ENCODE measurements around the gene CCDC27. TPM values are rescaled to one million over a fixed set of nuclear protein-coding genes. Genes with fewer than 3 reads are reported as not detected.

The CCDC27 gene
- total and polyA plus RNA-seq, 3 experiments from 2014 or later, result not detected

DNA sequence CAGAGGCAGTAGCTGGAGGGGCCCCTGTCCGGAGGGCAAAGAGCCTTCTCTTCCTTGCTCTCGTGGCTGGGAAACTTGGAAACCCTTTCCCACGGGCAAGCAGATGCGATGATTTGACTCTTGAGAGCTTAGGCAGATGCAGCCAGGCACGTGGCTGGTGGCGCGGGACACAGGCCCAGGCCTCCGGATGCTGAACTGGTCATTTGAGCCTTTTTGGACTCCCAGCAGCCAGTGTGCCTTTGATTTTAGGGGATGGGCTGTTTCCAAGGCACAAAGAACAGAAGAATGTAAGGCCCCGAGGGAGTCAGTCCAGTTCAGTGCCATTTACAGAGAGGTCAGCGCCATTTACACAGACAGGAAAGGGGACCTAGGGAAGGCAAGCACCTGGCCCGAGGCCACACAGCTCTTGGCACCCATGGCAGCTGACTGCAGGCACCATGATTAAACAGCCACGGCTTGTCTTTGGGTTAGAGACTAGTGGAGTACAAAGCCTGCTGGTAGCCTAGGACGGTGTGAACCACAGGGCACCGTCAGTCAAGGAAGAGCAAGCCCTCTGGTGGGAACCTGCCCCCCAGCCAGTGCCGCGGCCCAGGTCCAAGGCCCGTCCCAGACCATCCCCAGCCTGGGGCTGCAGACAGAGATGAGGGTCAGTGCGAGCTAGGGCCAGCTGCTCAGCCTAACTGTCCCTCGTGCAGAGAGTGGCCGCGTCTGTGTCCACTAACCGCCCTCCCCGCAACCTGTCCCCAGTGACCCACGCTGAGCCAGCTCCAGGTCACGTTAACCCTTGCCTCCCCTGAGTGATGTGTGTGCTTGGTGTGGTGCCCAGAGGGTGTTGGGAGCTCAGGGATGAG, 20.4 kb upstream of the CCDC27 start:
- ChIA-PET CTCF (no interaction called here), POLR2A (no interaction called here)
- Mint-ChIP-seq H3K4me1 (no peaks in the 10 kb centered on the region), H3K9me3 (no peaks in the 10 kb centered on the region), H3K27ac (no peak overlapping the region), H3K36me3 (peaks cover 0 to 7% (median 1%) of the 10 kb centered on the region in 3 donors), H3K27me3 (peaks cover 1 to 5% of the 10 kb centered on the region in 2 donors), H3K4me3 (no peak overlapping the region)
- H3K4me3 ChIP-seq (ENCODE audit: low read length), result no peak overlapping the region
- H3K9me3 ChIP-seq (ENCODE audit: low read length), result no peaks in the 10 kb centered on the region
- no peak for DNase-seq
- no peaks in the 10 kb centered on the region for H3K36me3 ChIP-seq (ENCODE audit: insufficient read depth, low read length)
- no peaks in the 10 kb centered on the region for H3K27me3 ChIP-seq (ENCODE audit: insufficient read depth, low read length, poor library complexity, severe bottlenecking)
- no peaks in the 10 kb centered on the region for H3K4me1 ChIP-seq (ENCODE audit: insufficient read depth, low read length)
- H3K27ac ChIP-seq (ENCODE audit: low read depth, low read length), result no peak overlapping the region

DNA sequence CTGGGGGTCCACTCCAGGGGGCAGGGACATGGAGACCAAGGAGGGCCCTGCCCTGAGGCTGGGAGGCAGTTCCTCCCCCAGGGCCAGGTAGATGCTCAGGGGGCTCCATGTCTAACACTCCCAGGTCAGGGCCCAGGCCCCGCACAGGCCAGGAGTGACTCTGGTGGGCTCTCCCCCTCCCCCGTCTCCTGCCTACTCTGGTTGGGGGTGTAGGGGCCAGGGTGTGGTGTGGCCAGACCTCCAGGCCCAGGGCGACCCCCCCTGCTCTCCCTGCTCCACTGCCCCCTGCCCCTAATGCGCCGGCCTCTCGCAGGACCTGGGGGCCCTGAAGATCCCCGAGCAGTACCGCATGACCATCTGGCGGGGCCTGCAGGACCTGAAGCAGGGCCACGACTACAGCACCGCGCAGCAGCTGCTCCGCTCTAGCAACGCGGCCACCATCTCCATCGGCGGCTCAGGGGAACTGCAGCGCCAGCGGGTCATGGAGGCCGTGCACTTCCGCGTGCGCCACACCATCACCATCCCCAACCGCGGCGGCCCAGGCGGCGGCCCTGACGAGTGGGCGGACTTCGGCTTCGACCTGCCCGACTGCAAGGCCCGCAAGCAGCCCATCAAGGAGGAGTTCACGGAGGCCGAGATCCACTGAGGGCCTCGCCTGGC, 19.7 kb upstream of the CCDC27 start:
- no peaks in the 10 kb centered on the region for H3K27me3 ChIP-seq (ENCODE audit: insufficient read depth, low read length, poor library complexity, severe bottlenecking)
- H3K36me3 ChIP-seq (ENCODE audit: insufficient read depth, low read length), result no peaks in the 10 kb centered on the region
- H3K4me3 ChIP-seq (ENCODE audit: low read length), result no peak overlapping the region
- Mint-ChIP-seq H3K4me1 (no peaks in the 10 kb centered on the region), H3K36me3 (peaks cover 0 to 13% (median 4%) of the 10 kb centered on the region in 3 donors), H3K4me3 (no peak overlapping the region), H3K9me3 (no peaks in the 10 kb centered on the region), H3K27ac (no peak overlapping the region), H3K27me3 (peaks cover 0 to 5% of the 10 kb centered on the region in 2 donors)
- ChIA-PET POLR2A (no interaction called here), CTCF (no interaction called here)
- H3K4me1 ChIP-seq (ENCODE audit: insufficient read depth, low read length), result no peaks in the 10 kb centered on the region
- H3K9me3 ChIP-seq (ENCODE audit: low read length), result no peaks in the 10 kb centered on the region
- no peak overlapping the region for H3K27ac ChIP-seq (ENCODE audit: low read depth, low read length)
- DNase-seq, result no peak

DNA sequence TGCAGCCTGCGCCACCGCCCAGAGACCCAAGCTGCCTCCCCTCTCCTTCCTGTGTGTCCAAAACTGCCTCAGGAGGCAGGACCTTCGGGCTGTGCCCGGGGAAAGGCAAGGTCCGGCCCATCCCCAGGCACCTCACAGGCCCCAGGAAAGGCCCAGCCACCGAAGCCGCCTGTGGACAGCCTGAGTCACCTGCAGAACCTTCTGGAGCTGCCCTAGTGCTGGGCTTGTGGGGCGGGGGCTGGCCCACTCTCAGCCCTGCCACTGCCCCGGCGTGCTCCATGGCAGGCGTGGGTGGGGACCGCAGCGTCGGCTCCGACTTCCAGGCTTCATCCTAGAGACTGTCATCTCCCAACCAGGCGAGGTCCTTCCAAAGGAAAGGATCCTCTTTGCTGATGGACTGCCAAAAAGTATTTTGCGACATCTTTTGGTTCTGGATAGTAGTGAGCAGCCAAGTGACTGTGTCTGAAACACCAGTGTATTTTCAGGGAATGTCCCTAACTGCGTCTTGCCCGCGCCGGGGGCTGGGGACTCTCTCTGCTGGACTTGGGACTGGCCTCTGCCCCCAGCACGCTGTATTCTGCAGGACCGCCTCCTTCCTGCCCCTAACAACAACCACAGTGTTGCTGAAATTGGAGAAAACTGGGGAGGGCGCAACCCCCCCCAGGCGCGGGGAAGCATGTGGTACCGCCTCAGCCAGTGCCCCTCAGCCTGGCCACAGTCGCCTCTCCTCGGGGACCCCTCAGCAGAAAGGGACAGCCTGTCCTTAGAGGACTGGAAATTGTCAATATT, 19.0 kb upstream of the CCDC27 start:
- no peaks in the 10 kb centered on the region for H3K4me1 ChIP-seq (ENCODE audit: insufficient read depth, low read length)
- ChIA-PET POLR2A (no interaction called here), CTCF (interaction anchor here (1.2 kb wide), 1 partner anchor 9 kb away, joined by 3 read pairs; no protein-coding TSS in a partner anchor)
- no peaks in the 10 kb centered on the region for H3K4me1 Mint-ChIP-seq
- H3K9me3 ChIP-seq (ENCODE audit: low read length), result no peaks in the 10 kb centered on the region
- no peaks in the 10 kb centered on the region for H3K36me3 ChIP-seq (ENCODE audit: insufficient read depth, low read length)
- H3K27ac ChIP-seq (ENCODE audit: low read depth, low read length), result no peak overlapping the region
- no peak overlapping the region for H3K27ac Mint-ChIP-seq
- H3K4me3 ChIP-seq (ENCODE audit: low read length), result no peak overlapping the region
- H3K36me3 Mint-ChIP-seq, result peaks cover 0 to 13% (median 4%) of the 10 kb centered on the region in 3 donors
- no peaks in the 10 kb centered on the region for H3K9me3 Mint-ChIP-seq
- peaks cover 0 to 5% of the 10 kb centered on the region in 2 donors for H3K27me3 Mint-ChIP-seq
- no peak overlapping the region for H3K4me3 Mint-ChIP-seq
- no peak for DNase-seq
- no peaks in the 10 kb centered on the region for H3K27me3 ChIP-seq (ENCODE audit: insufficient read depth, low read length, poor library complexity, severe bottlenecking)

GRCh38 chr1:3733883-3734589, 18.2 kb upstream of the CCDC27 start:
- Histone ChIP-seq H3K9me3 (ENCODE audit: low read length) (no peaks in the 10 kb centered on the region), H3K27me3 (ENCODE audit: insufficient read depth, low read length, poor library complexity, severe bottlenecking) (no peaks in the 10 kb centered on the region), H3K36me3 (ENCODE audit: insufficient read depth, low read length) (peaks cover 4% of the 10 kb centered on the region), H3K27ac (ENCODE audit: low read depth, low read length) (no peak overlapping the region), H3K4me1 (ENCODE audit: insufficient read depth, low read length) (no peaks in the 10 kb centered on the region), H3K4me3 (ENCODE audit: low read length) (no peak overlapping the region)
- no peak for DNase-seq
- no peak overlapping the region for H3K4me3 Mint-ChIP-seq
- ChIA-PET POLR2A (no interaction called here), CTCF (interaction anchor here (1.2 kb wide), 1 partner anchor 10 kb away, joined by 3 read pairs; no protein-coding TSS in a partner anchor)
- H3K9me3 Mint-ChIP-seq, result no peaks in the 10 kb centered on the region
- H3K27me3 Mint-ChIP-seq, result peaks cover 0 to 5% of the 10 kb centered on the region in 2 donors
- H3K4me1 Mint-ChIP-seq, result no peaks in the 10 kb centered on the region
- peaks cover 0 to 13% (median 4%) of the 10 kb centered on the region in 3 donors for H3K36me3 Mint-ChIP-seq
- H3K27ac Mint-ChIP-seq, result no peak overlapping the region

- ChIA-PET CTCF (no interaction called here), POLR2A (no interaction called here)
- no peak for DNase-seq
- Histone ChIP-seq H3K27ac (ENCODE audit: low read depth, low read length) (no peak overlapping the region), H3K9me3 (ENCODE audit: low read length) (no peaks in the 10 kb centered on the region), H3K36me3 (ENCODE audit: insufficient read depth, low read length) (peaks cover 5% of the 10 kb centered on the region), H3K27me3 (ENCODE audit: insufficient read depth, low read length, poor library complexity, severe bottlenecking) (no peaks in the 10 kb centered on the region), H3K4me1 (ENCODE audit: insufficient read depth, low read length) (no peaks in the 10 kb centered on the region), H3K4me3 (ENCODE audit: low read length) (no peak overlapping the region)
- peaks cover 0 to 13% (median 4%) of the 10 kb centered on the region in 3 donors for H3K36me3 Mint-ChIP-seq
- no peaks in the 10 kb centered on the region for H3K4me1 Mint-ChIP-seq
- no peak overlapping the region for H3K27ac Mint-ChIP-seq
- H3K27me3 Mint-ChIP-seq, result peaks cover 0 to 2% of the 10 kb centered on the region in 2 donors
- H3K9me3 Mint-ChIP-seq, result no peaks in the 10 kb centered on the region
- H3K4me3 Mint-ChIP-seq, result no peak overlapping the region
These were observed 17.6 kb upstream of the CCDC27 start for GRCh38 chr1:3734602-3735001.

DNA sequence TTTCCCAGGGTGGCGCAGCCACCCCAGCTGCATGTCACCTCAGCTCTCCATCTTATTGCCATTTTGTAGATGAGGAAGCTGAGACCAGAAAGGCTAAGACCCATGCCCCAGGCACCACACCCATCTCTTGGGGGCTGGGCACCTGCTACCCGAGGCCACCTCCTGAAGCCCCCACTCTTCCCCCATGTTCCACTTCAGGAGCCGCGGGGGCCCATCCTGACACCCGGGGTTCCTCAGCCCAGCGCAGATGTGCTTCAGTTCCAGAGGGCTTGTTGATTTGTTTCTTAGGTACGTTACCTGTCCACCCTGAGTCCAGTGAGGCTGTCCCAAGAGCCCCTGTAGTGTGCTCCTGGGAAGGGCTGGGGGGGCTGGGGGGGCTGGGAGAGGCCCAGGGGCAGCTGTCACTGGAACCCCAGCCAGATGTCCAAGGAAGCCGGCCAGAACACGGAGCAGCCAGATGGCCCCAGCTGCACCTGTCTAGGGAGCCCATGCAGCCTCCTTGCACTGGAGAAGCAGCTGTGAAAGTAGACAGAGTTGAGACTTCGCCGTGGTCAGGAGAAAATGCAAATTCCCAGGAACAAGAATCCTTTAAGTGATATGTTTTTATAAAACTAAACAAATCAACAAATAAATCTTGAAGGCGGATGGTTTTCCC, 17.1 kb upstream of the CCDC27 start:
- H3K36me3 Mint-ChIP-seq, result peaks cover 0 to 13% (median 4%) of the 10 kb centered on the region in 3 donors
- Histone ChIP-seq H3K4me1 (ENCODE audit: insufficient read depth, low read length) (no peaks in the 10 kb centered on the region), H3K36me3 (ENCODE audit: insufficient read depth, low read length) (peaks cover 10% of the 10 kb centered on the region), H3K9me3 (ENCODE audit: low read length) (no peaks in the 10 kb centered on the region), H3K27me3 (ENCODE audit: insufficient read depth, low read length, poor library complexity, severe bottlenecking) (no peaks in the 10 kb centered on the region), H3K4me3 (ENCODE audit: low read length) (no peak overlapping the region), H3K27ac (ENCODE audit: low read depth, low read length) (no peak overlapping the region)
- H3K27ac Mint-ChIP-seq, result no peak overlapping the region
- CTCF ChIA-PET, result no interaction called here
- peaks cover 0 to 2% of the 10 kb centered on the region in 2 donors for H3K27me3 Mint-ChIP-seq
- no peak for DNase-seq
- no peak overlapping the region for H3K4me3 Mint-ChIP-seq
- no peaks in the 10 kb centered on the region for H3K9me3 Mint-ChIP-seq
- POLR2A ChIA-PET, result no interaction called here
- H3K4me1 Mint-ChIP-seq, result no peaks in the 10 kb centered on the region

- Histone ChIP-seq H3K36me3 (ENCODE audit: insufficient read depth, low read length) (peaks cover 10% of the 10 kb centered on the region), H3K9me3 (ENCODE audit: low read length) (no peaks in the 10 kb centered on the region), H3K27me3 (ENCODE audit: insufficient read depth, low read length, poor library complexity, severe bottlenecking) (no peaks in the 10 kb centered on the region), H3K4me3 (ENCODE audit: low read length) (no peak overlapping the region), H3K27ac (ENCODE audit: low read depth, low read length) (no peak overlapping the region), H3K4me1 (ENCODE audit: insufficient read depth, low read length) (no peaks in the 10 kb centered on the region)
- H3K27me3 Mint-ChIP-seq, result peaks cover 0 to 2% of the 10 kb centered on the region in 2 donors
- ChIA-PET CTCF (no interaction called here), POLR2A (no interaction called here)
- H3K27ac Mint-ChIP-seq, result no peak overlapping the region
- H3K4me1 Mint-ChIP-seq, result no peaks in the 10 kb centered on the region
- H3K9me3 Mint-ChIP-seq, result no peaks in the 10 kb centered on the region
- DNase-seq, result no peak
- H3K36me3 Mint-ChIP-seq, result peaks cover 0 to 15% (median 4%) of the 10 kb centered on the region in 3 donors
- H3K4me3 Mint-ChIP-seq, result no peak overlapping the region
These were observed 16.6 kb upstream of the CCDC27 start for GRCh38 chr1:3735688-3736087.
